NCI-H1694 (cell line): ENCODE results near the gene TRIM37.
A peak's percentile ranks its signal among the peaks of the same experiment; 100 is the strongest.
"Not testable (repeated sequence)": the region's sequence is repeated elsewhere in the genome, so short reads cannot be mapped to it uniquely, and the experiment has no call there.

Experiments used
- DNase-seq: peaks from one replicate; lab custom pipeline; 2025; lab: John Stamatoyannopoulos, UW

Gene TRIM37

GRCh38 chr17:59108400-59109102 is 1.9 kb upstream of the TRIM37 start:
- no peak for DNase-seq

GRCh38 chr17:59107306-59107670 is 608 bp upstream of the TRIM37 start:
- no peak for DNase-seq

- DNase-seq: peak; percentile 41
Measured at GRCh38 chr17:59105852-59106462, 723 bp downstream of the TRIM37 start.

DNA sequence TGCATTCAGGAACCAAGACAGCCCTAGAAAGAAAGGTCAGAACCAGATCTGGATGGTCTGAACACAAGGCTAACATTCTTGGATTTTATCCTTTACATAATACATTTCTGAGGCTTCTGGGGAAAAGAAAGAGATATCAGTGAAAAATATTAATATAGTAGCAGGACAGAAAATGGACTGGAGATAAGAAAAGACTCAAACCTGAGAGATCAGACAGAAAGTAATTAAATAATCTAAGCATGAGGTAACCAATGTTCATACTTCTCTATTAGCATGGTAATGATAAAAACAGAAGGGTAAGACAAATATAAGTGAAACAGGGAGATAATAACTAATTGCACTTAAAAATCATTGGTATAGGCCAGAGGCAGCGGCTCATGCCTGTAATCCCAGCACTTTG is 5.5 kb downstream of the TRIM37 start:
- DNase-seq: no peak

GRCh38 chr17:59097876-59098275 is 8.8 kb downstream of the TRIM37 start:
- DNase-seq: no peak

- DNase-seq: no peak
Measured at GRCh38 chr17:59094861-59095530, 11.7 kb downstream of the TRIM37 start.

DNA sequence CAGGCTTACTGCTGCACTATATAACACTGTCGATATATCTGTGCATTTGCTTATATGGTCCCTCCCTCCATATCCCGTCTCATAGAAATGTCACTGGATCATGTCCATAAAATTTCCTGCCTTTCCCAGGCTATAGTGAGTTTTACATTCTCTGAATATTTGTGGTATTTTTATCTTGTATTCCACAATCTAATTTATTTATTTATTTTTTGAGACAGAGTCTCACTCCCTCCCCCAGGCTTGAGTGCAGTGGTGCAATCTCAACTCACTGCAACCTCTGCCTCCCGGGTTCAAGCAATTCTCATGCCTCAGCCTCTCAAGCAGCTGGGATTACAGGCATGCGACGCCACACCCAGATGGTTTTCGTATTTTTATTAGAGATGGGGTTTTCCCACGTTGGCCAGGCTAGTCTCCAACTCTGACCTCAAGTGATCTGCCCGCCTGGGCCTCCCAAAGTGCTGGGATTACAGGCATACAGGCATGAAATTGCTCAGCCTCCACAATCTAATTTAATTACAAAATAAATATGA is 12.9 kb downstream of the TRIM37 start:
- no peak for DNase-seq

- DNase-seq: no peak
Measured at GRCh38 chr17:59093145-59093701, 13.5 kb downstream of the TRIM37 start.

DNA sequence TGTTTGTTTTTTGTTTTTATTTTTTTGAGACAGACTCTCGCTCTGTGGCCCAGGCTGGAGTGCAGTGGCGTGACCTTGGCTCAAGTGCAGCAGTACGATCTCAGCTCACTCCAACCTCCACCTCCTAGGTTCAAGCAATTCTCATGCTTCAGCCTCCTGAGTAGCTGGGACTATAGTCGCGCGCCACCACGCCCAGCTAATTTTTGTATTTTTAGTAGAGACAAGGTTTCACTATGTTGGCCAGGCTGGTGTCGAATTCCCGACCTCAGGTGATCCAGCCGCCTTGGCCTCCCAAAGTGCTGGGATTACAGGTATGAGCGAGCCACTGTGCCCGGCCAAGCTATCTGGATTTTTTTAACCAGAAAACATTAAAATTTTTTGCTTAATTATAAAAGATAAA is 16.1 kb downstream of the TRIM37 start:
- DNase-seq: not testable (repeated sequence)

DNA sequence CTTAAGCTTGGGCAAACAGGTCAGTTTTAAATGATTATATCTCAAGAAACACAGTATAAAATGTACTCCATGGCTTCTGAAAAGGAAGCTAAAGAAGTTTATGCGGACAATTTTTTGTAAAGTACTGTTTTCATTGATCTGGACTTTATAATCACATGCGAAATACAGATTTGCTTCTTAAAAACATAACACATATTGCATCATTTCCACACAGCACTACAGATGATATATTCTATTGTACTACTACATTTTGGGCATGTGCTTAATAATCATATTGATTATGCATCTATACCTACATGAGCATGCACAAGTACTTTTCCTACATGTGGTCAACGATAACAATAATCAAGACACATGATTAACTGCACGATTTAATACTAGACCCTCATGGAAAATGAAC is 22.5 kb downstream of the TRIM37 start:
- DNase-seq: no peak

- DNase-seq: no peak
Measured at GRCh38 chr17:59074494-59074893, 32.2 kb downstream of the TRIM37 start.

DNA sequence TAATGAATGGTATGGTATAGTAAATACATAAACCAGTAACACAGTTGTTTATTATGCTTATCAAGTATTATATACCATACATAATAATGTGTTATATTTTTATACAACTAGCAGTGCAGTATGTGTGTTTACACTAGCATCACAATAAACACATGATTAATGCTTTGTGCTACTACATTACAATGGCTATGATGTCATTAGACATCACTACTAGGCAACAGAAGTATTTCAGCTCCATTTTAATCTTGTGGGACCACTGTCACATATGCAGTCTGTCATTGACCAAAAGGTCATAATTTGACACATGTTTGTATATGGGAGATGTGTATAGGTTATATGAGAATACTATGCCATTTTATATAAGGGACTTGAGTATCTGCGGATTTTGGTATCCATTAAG is 32.7 kb downstream of the TRIM37 start:
- no peak for DNase-seq

- no peak for DNase-seq
Measured at GRCh38 chr17:59069856-59070255, 36.8 kb downstream of the TRIM37 start.

GRCh38 chr17:59067756-59068155 is 38.9 kb downstream of the TRIM37 start:
- no peak for DNase-seq

- no peak for DNase-seq
Measured at GRCh38 chr17:59067340-59067739, 39.3 kb downstream of the TRIM37 start.

DNA sequence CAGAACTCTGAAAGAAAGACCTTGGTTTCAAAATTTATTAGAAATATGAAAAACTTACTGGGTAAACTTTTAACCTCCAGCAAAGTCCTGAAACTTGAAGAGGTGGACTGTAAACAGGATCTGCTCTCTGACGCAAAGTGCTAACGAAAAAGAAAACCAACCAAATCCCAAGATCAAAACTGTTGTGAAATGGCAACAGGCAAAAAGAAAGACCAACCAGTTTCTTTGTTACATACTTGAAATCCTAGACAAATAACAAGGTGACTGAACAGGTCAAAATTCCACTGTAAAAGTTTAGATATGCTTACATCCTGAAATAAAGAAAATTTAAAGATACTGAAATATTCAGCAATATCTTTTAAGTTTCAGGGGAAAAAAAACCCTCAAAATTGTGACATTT is 44.2 kb downstream of the TRIM37 start:
- no peak for DNase-seq

DNA sequence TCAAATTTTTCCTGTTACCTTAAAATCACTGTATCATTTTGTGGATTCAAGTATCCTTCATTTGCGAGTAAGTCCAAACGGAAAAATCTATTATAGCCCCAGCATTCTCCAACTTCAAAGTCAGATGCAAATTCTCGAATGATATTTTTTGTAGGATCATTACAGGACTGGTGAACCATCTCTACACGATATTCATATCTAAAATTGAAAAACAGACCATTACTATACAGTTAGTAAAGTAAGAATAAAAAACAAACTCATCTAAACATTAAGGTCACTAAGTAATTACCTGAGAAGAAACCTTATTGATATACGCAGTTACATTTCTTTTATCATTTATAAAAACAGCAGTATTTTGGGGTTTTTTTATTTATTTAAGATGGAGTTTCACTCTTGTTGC is 49.8 kb downstream of the TRIM37 start:
- DNase-seq: no peak

DNA sequence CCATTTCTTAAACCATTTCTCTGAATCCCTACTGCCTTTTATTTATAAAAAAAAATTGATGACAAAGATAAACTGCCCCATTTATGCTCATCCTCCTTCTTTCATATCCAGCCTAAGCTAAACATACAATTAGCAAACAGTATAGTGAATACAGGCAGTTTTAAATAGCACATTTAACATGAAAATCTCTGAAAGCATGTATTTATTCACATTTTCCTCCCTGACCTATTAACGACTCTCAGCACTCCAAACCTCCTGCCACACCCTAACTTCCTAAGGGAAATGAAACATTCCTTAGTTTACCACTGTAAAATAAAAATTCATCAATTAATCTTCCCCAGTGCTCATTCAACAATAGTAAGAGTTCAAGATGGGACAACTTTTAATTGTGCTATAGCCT is 56.9 kb downstream of the TRIM37 start:
- DNase-seq: no peak

- no peak for DNase-seq
Measured at GRCh38 chr17:59047616-59048015, 59.1 kb downstream of the TRIM37 start.

- no peak for DNase-seq
Measured at GRCh38 chr17:59046192-59046591, 60.5 kb downstream of the TRIM37 start.

GRCh38 chr17:59038734-59039133 is 67.9 kb downstream of the TRIM37 start:
- DNase-seq: no peak

DNA sequence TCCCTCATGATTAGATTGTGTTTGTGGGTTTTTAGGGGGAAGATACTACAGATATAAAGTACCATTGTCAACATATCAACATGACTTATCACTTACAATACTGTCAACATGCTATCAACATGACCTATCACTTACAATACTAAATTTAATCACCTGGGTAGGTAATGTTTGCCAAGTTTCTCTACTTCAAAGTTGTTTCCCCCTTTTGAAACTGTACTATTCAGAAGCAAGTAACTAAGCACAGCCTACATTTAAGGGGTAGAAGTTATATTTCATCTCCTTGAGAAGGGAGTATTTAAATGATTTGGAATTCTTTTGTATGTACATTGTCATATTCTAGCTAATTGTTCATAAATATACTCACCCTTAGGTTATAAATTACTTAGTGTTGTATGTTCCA is 68.7 kb downstream of the TRIM37 start:
- DNase-seq: no peak

GRCh38 chr17:59030811-59031210 is 75.9 kb downstream of the TRIM37 start:
- no peak for DNase-seq
